Keratinocyte (primary cell): ENCODE data around the gene PSMA3. TPM values are rescaled to one million over a fixed set of nuclear protein-coding genes. Genes with fewer than 3 reads are reported as not detected.

Experiments
- DNase-seq: peaks from one replicate; pipeline ENCODE4 v3.0.0-alpha.2; 2011; ENCODE audit warnings: low read depth, missing footprints, low spot score
- FAIRE-seq: peaks from 2 replicates; lab custom pipeline; 2011; peaks lifted over from hg19 to GRCh38; lab: Jason Lieb, UNC
- H2AFZ ChIP-seq: 2 replicates; pipeline ENCODE4 v1.6.0; 2012; ENCODE audit warnings: low read length, control low read depth, inconsistent platforms; ENCODE audit not compliant: control insufficient read depth
- H3K27ac ChIP-seq: 2 replicates; pipeline ENCODE4 v1.5.1; 2011; ENCODE audit warnings: low read length; ENCODE audit not compliant: control insufficient read depth, insufficient read depth
- H3K27me3 ChIP-seq: 3 replicates; pipeline ENCODE4 v1.6.0; 2011; ENCODE audit warnings: low read length; ENCODE audit not compliant: control insufficient read depth, insufficient read depth; ENCODE audit errors: extremely low read depth
- H3K36me3 ChIP-seq, 2 experiments: 2 replicates in 1 of 2; 3 replicates in 1 of 2; pipeline ENCODE4 v1.5.1; 2011; ENCODE audit warnings: low read length in 2 of 2, mild to moderate bottlenecking in 1 of 2; ENCODE audit not compliant: control insufficient read depth in 2 of 2, insufficient read depth in 2 of 2; ENCODE audit errors: extremely low read depth in 1 of 2
- H3K4me1 ChIP-seq: 3 replicates; pipeline ENCODE4 v1.5.1; 2011; ENCODE audit warnings: low read length; ENCODE audit not compliant: control insufficient read depth, insufficient read depth; ENCODE audit errors: extremely low read depth
- H3K4me2 ChIP-seq: 3 replicates; pipeline ENCODE4 v1.6.0; 2011; ENCODE audit warnings: low read depth, low read length; ENCODE audit not compliant: control insufficient read depth, insufficient read depth; ENCODE audit errors: extremely low read depth
- H3K4me3 ChIP-seq, 3 experiments: fragments of 200-600 bp in 1 of 3; sonication (generic) in 1 of 3; 2 replicates in 2 of 3; 3 replicates in 1 of 3; pipeline ENCODE4 v1.5.1; 2011 to 2016; ENCODE audit warnings: low read length in 3 of 3, mild to moderate bottlenecking in 3 of 3, control low read depth in 2 of 3, inconsistent platforms in 1 of 3, low read depth in 1 of 3, mixed read lengths in 1 of 3, mixed run types in 1 of 3, moderate library complexity in 1 of 3; ENCODE audit not compliant: control insufficient read depth in 2 of 3, insufficient read depth in 2 of 3; ENCODE audit errors: extremely low read depth in 1 of 3
- H3K79me2 ChIP-seq: 2 replicates; pipeline ENCODE4 v1.6.0; 2012; ENCODE audit warnings: low read length; ENCODE audit not compliant: control insufficient read depth, insufficient read depth
- H3K9ac ChIP-seq: 3 replicates; pipeline ENCODE4 v1.6.0; 2011; ENCODE audit warnings: low read length; ENCODE audit not compliant: control insufficient read depth, insufficient read depth; ENCODE audit errors: extremely low read depth
- H3K9me1 ChIP-seq: 3 replicates; pipeline ENCODE4 v1.6.0; 2011; ENCODE audit warnings: low read length; ENCODE audit not compliant: control insufficient read depth, insufficient read depth; ENCODE audit errors: extremely low read depth
- H3K9me3 ChIP-seq: 2 replicates; pipeline ENCODE4 v1.5.1; 2012; ENCODE audit warnings: low read depth, low read length; ENCODE audit not compliant: control insufficient read depth
- H4K20me1 ChIP-seq: 3 replicates; pipeline ENCODE4 v1.6.0; 2011; ENCODE audit warnings: low read length; ENCODE audit not compliant: control insufficient read depth, insufficient read depth; ENCODE audit errors: extremely low read depth
- EZH2 ChIP-seq: IDR thresholded peaks from one replicate; pipeline ENCODE4 v1.6.1; 2012; ENCODE audit warnings: inconsistent platforms, mild to moderate bottlenecking, low read length, moderate library complexity
- dilution Hi-C: fragments of 300-500 bp; cut with MboI; formaldehyde crosslinking; loops from one replicate; pipeline ENCODE4 v1.7.0; 2020; ENCODE audit warnings: low sequenced_read_pairs; ENCODE audit not compliant: extremely low pct_ligation_motif_present
- polyA plus RNA-seq, 5 experiments: library from polyadenylated mRNA; depleted of rRNA in 3 of 5; stranded (reverse) in 3 of 5; stranded (forward) in 1 of 5; unstranded in 1 of 5; fragments of >200 nt; gene quantifications; 1 replicate in 1 of 5; 2 replicates in 3 of 5; 3 replicates in 1 of 5; pipeline versions ENCODE4 v1.2.1 to v1.2.3, GENCODE V29; 2011 to 2012; ENCODE audit warnings: missing spikeins in 2 of 5, low read depth in 1 of 5, low replicate concordance in 1 of 5
- TF ChIP-seq, protein P1 (sequence below), 3 experiments: IDR thresholded peaks in 1 of 3; conservative IDR thresholded peaks in 1 of 3; optimal IDR thresholded peaks in 1 of 3; 2 replicates in 2 of 3; 3 replicates in 1 of 3; pipeline versions ENCODE3 to v1.5.1; 2011; ENCODE audit warnings: low read length in 3 of 3, mild to moderate bottlenecking in 3 of 3, moderate library complexity in 2 of 3, control low read depth in 1 of 3, inconsistent platforms in 1 of 3; ENCODE audit not compliant: insufficient read depth in 2 of 3; ENCODE audit errors: extremely low read depth in 1 of 3

The PSMA3 gene
- polyA plus RNA-seq, 1 donor (not counting 4 experiments of a cell fraction or from before 2014, with no cell fraction given), result 325 TPM

DNA sequence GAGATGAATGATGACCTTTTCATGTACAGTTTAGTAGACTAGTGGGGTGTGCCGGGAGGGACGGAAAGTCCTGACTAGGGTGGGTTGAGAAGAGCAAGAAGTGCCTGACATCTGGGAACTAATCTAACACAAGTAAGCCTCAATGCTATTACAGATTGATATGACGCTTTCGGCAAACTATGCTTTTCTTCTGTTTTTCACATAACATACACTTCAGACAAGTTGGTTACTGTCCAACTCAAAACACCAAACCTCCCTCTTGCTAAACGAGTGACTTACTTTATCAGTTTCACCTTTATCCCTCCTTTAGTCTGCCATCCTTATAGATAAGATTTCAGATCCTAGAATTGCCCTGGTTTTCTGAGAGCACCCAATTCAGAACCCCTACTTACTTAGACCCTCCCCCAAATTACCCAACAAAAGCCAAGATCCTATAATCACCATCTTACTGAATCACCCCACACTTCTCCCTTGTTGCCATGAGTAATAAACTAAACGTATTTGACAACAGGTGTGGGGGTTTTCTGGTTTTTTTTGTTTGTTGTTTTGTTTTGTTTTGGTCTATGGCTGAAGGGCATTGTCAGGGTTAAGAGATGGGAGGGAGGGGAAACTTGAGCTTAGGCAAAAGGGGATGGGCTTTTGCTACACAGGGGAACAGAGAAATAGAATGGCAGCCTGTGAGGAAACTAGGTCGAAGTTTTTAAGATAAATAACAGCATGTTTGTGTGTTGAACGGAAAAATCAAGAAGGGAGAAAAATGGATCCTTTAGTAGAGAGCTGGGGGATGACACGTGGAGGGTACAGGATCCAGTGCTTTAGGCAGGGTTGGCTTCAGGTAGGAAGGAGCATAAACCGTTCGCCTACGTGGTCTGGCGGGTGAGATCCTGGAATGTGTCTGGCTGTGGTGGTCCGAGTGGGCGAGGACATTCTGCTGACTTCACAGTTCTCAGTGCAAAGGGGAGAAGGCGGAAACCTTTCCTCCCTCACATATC is 6.1 kb upstream of the PSMA3 start:
- H3K9me1 ChIP-seq, result no peaks in the 10 kb centered on the region
- peak overlapping the region; percentile 25 for H3K27ac ChIP-seq
- dilution Hi-C loops, result no loop called here
- DNase-seq, result no peak
- FAIRE-seq, result no peak
- no peaks in the 10 kb centered on the region for H3K36me3 ChIP-seq
- no peaks in the 10 kb centered on the region for H4K20me1 ChIP-seq
- H3K27me3 ChIP-seq, result no peaks in the 10 kb centered on the region
- peak overlapping the region in 2 of 3 experiments; percentile 93 for H3K4me3 ChIP-seq
- H3K79me2 ChIP-seq, result no peaks in the 10 kb centered on the region
- peak overlapping the region; percentile 57 for H3K9ac ChIP-seq
- peaks cover 8% of the 10 kb centered on the region for H3K4me1 ChIP-seq
- no peak for TF ChIP-seq EZH2
- TF ChIP-seq, protein P1, sequence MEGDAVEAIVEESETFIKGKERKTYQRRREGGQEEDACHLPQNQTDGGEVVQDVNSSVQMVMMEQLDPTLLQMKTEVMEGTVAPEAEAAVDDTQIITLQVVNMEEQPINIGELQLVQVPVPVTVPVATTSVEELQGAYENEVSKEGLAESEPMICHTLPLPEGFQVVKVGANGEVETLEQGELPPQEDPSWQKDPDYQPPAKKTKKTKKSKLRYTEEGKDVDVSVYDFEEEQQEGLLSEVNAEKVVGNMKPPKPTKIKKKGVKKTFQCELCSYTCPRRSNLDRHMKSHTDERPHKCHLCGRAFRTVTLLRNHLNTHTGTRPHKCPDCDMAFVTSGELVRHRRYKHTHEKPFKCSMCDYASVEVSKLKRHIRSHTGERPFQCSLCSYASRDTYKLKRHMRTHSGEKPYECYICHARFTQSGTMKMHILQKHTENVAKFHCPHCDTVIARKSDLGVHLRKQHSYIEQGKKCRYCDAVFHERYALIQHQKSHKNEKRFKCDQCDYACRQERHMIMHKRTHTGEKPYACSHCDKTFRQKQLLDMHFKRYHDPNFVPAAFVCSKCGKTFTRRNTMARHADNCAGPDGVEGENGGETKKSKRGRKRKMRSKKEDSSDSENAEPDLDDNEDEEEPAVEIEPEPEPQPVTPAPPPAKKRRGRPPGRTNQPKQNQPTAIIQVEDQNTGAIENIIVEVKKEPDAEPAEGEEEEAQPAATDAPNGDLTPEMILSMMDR (optimal IDR thresholded peaks at IDR 0.05 in 1 of 3, IDR thresholded peaks at IDR 0.05 in 1 of 3, conservative IDR thresholded peaks at IDR 0.05 in 1 of 3; ENCODE audit: extremely low read depth in 1 of 3, insufficient read depth in 2 of 3, low read length in 3 of 3), result no peak
- H3K9me3 ChIP-seq, result no peaks in the 10 kb centered on the region
- peak overlapping the region; percentile 89 for H3K4me2 ChIP-seq
- H2AFZ ChIP-seq, result peak overlapping the region; percentile 43

DNA sequence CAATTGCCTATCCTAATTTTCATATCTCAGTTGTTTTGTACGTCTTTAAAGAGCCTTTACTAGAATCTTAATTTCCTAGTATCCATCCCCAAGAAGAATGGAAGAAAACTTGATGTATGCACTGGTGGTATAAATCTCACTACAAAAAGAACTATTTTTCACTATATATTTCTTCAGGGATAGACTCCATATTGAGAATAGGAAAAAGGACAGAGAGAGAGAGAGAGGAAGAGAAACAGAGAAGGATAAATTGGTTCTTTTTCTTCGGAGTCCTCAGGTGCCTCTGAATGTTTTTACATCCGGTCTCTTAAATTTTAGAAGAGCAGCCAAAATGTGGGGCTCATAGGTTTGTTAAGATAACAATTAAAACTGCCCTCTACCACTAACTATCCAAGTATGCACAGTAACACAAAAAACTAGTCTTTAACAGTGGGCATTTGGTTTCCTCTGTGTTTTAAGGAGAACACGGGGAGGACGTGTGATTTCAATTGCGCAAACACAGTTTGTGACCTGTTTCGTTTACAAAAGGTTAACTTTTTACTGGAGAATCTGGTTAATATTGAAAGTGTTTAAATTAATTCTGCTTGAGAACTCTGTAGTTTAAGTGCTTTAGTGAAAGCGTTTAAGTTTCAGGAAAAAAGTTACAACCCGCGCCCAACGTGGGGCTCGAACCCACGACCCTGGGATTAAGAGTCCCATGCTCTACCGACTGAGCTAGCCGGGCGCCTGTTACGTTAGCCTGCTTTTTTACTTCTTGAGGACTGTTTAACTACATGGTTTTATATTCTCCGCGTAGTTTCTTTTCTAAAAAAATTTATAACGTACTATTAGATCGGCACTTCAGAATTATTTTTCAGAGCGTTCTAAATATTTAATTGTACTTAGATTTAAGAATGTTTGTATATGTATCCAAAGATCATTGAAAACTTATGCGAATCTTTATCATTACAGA is 5.1 kb upstream of the PSMA3 start:
- Histone ChIP-seq H3K4me2 (peak overlapping the region; percentile 89), H3K4me1 (peaks cover 11% of the 10 kb centered on the region), H2AFZ (peak overlapping the region; percentile 88), H3K36me3 (no peaks in the 10 kb centered on the region), H3K79me2 (no peaks in the 10 kb centered on the region), H3K9ac (peak overlapping the region; percentile 75), H3K4me3 (peak overlapping the region; percentile 42 to 93 (median 93)), H4K20me1 (no peaks in the 10 kb centered on the region), H3K9me1 (no peaks in the 10 kb centered on the region), H3K27ac (peak overlapping the region; percentile 59), H3K9me3 (no peaks in the 10 kb centered on the region), H3K27me3 (no peaks in the 10 kb centered on the region)
- no peak for TF ChIP-seq EZH2
- TF ChIP-seq, protein P1 (optimal IDR thresholded peaks at IDR 0.05 in 1 of 3, IDR thresholded peaks at IDR 0.05 in 1 of 3, conservative IDR thresholded peaks at IDR 0.05 in 1 of 3; ENCODE audit: extremely low read depth in 1 of 3, insufficient read depth in 2 of 3, low read length in 3 of 3), result no peak
- FAIRE-seq (no peak), DNase-seq (no peak)
- dilution Hi-C loops, result no loop called here
